Amygdala (tissue), 56 donors: ENCODE data around the gene LOXL1.
A peak's percentile ranks its signal among the peaks of the same experiment; 100 is the strongest.
"Not testable (repeated sequence)": the region's sequence is repeated elsewhere in the genome, so short reads cannot be mapped to it uniquely, and the experiment has no call there.

Experiments used
- DNase-seq, 56 donors: peaks; one replicate each; lab custom pipeline; 2025; lab: John Stamatoyannopoulos, UW

The LOXL1 gene

DNA sequence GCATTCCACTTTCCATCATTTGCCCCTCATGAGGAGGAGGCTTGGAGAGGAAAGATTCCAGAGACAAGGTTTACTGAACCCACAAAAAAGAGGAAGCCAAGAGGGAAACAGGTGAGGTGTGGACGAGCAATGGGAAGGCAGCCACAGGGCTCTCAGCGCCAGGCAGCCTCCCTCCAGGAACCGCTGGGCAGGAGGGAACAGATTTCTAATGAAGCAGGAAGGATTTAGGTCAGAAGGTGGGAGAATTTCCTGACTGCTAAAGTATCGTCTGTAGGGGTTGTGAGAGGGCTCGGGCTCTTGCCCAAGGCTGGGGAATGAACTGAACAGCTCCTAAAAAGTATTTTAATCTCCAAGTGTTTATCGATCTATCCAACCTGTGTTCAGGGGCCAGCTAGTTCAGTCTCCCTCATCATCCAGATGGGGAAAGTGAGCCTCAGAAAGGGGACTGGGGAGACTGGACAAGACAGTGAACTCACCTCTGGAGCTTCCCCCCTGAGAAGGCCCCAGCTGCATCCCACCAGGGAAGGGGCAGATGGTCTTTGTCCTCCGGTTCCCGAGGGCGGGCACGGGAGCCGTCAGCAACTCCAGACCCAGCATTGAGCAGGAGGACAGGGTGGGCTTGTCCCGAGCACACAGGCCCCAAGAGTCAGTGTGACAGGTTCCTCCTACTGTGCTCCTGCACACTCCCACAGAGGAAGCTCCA lies 10.5 kb downstream of the LOXL1 start:
- DNase-seq: no peak

DNA sequence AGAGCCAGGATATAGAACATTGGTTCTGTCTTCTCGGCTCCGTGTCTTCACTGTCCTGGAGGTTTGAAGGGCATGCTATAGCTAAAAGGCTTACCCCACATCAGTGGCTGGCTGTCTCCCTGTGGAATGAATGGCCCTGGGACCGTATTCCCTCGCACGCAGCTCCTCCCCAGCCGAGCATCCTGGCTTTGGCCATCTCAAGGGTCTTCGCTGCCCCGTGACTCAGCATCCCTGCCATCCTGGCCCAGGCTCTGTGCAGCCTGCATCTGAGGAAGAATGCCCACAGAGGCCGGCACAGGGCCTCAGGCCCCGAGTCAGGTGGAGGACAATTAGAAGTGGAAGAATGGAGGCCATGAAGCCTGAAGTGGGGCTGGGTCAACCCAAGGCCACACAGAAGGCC lies 11.0 kb downstream of the LOXL1 start:
- no peak for DNase-seq

DNA sequence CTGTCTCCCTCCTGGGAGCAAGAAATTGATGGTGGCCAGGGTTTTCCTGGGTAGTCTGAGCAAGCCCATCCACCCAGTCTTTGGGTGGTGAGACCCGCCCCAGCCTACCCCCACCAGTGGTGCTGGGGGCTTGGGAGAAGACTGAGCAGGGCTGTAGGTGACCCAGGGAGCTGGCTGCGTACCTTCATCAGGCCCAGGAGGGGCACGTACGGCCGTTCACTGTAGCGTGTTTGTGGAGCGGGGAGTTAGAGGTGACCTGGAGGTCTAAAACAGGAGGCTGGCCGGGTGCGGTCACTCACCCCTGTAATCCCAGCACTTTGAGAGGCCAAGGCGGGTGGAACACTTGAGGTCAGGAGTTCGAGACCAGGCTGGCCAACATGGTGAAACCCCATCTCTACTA lies 11.5 kb downstream of the LOXL1 start:
- no peak for DNase-seq

DNA sequence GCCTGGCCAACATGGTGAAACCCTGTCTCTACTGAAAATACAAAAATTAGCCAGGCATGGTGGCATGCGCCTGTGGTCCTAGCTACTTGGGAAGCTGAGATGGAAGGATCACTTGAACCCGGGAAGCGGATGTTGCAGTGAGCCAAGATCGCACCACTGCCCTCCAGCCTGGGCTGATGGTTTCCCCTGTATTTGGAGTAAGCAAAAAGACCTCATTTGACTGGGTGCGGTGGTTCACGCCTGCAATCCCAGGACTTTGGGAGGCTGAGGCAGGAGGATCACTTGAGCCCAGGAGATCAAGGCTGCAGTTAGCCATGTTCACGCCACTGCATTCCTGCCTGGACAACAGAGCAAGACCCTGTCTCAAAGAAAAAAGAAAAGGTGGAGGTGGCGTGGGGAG lies 12.3 kb downstream of the LOXL1 start:
- DNase-seq: not testable (repeated sequence)

DNA sequence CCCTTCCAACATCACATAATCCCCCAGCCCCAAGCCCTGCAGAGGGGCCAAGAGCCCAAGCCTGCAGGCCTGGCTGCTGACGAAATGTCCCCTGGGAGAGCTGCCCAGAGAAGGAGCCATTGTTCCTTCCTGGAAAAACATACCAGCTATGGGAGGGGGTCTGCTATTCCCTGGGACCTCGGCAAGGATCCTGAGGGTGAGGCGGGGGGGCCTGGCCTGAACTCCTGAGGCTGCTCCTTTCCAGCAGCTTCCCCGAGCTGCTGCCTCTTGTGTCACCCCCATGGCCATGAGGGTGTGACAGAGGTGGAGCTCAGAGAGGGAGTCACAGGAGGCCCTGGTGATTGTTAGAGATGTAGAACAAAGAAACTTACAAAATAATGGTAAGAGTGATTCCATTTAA lies 12.9 kb downstream of the LOXL1 start:
- peak in 6 of 56 donors; percentile 12 to 51 (median 32) for DNase-seq

DNA sequence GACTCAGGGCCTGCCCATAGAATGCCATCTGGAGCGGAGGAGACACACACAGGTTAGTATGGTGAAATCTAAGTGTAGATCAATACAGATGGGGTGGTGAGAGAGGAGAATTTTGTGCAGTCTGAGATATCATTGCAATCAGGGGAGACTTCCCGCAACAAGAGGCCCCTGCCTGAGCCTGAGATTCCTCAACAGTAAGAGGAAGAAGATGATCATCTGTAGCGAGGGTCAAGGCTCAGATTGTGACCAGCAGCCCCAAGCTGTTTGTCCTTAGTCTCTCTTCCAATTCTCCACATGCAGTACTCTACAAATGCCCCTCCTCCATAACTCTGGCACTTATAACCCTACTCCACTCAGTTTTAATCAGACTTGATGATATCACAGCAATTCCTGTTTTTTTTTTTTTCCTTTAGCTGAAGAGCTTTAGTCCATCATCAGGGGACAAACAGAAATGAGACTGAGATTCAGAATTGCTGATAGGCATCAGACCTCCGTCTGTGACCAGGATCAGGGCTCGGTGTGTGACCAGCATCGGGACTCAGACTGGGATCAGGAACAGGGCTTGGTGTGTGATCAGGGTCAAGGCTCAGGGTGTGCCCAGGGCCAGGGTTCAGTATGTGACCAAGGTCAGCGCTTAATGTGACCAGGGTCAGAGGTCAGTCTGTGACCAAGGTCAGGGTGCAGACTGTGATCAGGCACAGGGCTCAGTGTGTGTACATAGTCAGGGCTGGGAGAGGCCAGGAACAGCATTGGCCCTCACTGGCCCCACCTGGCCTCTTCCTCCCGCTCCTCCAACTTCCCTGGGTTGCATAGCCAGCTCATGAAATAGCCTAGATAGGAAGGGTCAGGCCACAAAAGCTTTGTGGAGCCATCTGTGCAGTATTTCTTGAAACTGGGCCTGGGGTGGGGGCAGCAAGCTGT lies 14.1 kb downstream of the LOXL1 start:
- DNase-seq: no peak

DNA sequence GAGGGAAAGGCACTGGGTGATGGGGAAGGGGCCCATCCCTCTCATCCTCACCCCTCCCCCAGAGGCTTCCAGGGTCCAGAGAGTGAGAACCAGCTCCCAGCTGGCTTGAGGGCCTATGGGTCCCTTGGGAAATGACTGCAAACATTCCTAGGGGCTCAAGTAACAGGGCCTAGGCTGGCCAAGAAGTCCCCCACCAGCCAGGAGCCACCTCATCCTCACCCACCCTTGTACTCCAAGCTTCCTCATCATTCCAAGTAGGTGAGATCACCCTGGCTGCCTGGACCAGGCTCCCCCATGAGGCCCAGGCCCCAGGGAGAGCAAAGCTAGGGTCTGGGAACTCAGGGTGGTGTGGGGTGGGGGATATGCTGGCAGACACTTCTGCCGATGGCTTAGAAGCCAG lies 14.8 kb downstream of the LOXL1 start:
- DNase-seq: no peak

DNA sequence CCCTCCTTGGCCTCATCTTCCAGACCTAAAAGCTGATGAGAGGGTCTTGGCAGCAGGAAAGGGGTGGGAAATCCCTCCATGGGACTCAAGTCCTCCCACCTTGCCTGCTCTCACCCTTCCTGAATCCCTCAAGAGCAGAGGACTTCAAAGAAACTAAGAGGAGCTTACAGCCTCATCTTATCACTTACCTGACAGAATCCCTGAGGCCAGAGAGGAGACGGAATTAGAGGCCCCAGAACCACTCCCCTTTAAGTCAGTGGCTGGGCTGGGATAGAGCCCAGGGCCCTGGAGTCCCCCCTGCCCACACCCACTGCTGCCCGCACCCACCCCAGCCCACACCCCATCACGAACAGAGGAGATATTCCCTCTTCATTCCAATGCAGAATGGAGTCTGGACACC lies 15.2 kb downstream of the LOXL1 start:
- DNase-seq: no peak

DNA sequence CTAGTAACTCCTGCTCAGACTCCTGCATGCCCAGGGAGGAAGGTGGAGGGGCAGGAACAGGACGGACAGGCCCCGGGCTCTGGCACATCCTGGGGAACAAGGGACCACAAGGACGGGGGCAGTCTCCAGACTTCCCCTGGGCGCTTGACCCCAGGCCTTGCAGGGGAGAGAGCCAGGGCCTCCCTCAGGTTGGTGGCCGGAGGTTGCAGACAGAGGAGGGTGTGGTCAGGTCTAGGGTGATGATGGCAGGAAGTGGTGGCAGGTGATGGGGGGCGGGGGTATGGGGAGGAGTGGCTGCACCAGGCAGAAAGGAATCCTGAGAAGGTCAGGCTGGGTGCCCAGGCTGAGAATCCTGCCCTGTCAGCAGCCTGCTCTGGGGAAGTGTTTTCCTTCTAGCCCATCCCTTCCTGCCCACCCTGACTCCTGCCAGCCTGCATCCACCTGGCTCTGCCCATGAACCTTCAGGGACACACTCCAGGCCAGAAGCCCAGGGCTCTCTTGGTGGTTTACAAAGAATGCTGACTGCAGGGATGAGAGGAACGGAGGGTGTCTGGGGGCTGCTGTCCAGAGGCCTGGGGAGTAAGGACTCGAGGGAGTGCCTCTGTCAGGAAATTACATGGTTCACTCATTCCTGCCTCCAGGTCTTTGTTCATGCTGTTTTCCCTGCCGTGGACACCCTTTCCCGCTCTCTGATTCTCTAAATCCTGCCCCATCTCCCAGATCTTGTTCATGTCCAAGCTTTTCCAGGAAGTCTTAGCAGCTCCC lies 15.8 kb downstream of the LOXL1 start:
- DNase-seq: no peak

DNA sequence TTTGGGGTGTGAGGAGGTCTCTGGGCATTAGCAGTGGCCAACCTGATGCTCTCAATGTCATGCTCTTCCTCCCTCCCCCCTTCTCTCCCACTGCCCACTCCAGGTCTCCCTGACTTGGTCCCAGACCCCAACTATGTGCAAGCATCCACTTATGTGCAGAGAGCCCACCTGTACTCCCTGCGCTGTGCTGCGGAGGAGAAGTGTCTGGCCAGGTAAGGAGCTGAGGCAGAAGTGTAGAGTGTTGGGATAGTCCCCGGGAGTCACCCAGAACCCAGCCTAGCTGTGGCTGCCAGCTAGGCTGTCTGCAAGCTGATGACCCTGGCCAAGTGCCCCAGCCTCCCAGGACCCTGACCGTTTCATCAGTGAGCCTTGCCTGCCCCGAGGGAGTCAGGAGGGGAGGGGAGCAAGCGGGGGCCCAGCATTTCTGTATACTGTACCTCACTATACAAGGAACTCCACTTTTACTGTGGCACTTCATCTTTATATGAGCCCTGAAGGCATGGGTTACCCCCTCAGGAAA lies 16.5 kb downstream of the LOXL1 start:
- no peak for DNase-seq

DNA sequence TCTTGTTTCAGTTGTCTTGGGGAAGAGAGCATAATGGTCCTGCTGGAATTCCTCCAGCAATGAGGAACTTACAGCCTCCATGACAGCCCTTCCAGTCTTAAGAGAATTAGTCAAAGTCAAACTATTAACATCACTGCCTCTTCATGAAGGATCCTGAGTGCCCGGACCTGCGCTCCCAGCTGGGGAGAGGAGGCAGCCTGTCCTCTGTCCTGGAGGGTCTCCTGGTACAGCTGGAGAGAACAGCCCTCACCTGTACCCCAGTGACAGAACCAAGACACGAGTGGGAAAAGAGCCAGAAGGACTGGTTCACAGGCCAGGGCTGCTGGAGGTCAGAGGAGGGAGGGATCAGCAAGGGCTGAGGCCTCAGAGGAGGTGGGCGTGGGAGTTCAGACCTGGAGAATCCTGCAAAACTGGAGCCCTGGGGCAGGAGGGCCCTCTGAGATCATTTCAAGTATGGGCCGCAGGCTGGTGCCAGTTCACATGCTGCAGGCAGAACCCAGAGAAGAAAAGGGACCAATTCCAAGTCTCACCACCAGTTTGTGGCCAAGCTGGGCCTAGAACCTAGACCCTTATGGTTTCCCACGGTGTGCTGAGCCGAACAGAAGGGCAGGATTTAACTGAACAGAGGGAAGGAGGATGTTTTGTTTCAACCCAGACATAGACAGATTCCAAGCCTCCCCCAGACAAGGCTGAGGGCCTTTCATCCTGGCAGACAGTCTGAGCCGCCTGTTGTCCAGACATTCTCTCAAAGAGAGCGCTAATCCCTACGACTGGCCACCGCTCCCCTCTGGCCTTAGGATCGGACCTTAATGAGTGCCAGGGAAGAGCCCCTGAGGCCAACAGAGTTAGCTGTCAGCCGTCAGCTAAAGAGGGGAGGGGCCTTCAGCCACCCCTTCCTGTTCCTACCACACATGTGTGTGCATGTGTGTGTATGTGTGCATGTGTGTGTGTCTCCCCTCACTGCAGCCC lies 18.2 kb downstream of the LOXL1 start:
- DNase-seq: no peak

DNA sequence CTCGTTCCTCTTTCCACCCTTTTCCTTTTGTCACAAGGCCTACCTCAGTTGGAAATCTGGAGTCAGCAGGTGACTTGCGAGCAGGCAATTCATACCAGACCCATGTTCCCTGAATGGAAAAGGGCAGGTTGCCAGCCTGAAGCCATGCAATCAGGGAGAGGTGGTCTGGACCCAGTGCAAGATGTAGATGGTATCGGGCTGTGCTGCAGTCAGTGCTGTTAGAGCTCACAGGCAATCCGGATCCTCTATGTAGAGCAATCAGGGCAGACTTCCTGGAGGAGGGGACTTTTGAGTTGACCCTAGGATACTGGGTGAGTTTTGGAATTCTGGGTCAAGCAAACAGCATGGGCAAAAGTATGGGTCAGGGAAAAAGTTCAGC lies 18.9 kb downstream of the LOXL1 start:
- DNase-seq: no peak

DNA sequence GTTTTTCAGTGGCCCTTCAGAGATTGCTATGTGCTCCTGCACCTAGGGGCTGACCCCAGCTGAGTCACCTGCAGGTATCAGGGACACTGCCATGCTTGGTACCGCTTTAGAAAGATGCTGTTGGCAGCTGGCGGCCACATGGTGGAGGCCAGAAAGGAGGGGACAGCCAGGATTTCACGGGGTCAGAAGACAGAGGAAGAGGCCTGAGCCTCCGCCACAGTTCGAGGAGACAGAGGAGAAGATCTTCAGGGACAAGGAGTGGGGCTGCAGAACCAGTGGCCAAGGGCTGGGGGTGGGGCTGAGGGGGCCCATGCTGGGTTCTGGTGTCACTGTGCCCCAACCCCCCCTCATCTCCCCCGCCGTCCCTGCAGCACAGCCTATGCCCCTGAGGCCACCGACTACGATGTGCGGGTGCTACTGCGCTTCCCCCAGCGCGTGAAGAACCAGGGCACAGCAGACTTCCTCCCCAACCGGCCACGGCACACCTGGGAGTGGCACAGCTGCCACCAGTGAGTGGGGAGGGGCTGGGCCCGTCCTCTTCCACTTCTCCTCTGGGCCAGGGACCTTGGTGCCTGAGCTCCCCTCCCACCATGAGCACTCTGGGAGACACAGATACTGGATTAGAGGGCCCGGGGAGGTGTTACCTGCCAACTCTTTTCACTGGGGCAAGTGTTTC lies 19.9 kb downstream of the LOXL1 start:
- no peak for DNase-seq

DNA sequence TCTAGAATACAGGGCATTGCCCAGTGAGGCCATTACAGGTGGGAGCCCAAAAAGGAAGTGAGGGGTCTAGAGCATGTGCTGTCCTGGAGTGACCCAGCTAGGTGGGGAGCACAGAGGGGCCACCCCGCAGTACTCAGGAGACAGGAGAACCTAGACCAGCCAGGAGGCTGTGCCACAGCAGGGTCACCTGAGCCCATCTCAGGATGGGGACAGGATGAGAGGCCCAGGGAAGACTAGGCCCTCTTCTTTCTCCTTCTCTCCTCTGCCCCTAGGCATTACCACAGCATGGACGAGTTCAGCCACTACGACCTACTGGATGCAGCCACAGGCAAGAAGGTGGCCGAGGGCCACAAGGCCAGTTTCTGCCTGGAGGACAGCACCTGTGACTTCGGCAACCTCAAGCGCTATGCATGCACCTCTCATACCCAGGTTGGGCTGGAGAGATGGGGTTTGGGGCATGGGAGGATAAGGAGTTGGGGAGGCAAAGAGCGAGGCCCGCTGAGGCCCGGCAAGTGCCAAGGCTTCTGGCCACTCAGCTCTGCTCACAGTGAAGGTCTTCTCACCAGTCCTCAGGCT lies 20.6 kb downstream of the LOXL1 start:
- no peak for DNase-seq

DNA sequence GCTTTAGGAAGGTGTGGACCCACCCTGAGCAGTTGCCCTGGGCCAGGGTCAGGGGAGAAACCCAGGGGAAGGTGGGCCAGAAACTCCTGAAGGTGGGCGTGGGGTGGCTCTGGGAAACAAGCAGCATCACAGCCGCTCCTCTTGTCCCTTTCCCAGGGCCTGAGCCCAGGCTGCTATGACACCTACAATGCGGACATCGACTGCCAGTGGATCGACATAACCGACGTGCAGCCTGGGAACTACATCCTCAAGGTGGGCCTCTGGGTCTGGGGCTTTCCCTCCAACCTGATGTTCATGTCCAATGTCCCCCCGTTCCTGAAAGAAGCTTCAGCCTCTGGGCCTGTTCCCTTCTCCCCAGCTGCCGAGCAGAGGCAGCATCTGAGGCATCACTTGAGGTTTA lies 21.4 kb downstream of the LOXL1 start:
- no peak for DNase-seq

DNA sequence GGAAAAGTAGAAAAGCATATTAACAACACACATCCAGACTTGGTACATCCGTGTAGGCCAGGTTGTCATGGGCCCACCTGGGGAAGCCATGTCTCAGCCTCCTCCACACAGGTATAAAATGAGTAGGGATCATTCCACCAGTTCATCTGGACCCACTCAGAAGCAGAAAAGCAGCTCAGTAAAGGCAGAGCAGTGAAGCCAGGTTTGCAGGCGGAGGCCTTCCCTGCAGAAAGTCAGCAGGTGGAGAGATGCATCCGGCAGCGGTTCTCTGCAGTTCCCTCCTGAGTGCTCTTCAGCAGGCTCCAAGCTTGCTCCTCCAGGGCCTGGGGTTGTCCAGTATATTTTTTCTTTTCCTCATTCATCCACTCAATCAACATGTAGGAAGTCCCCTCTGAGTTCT lies 22.1 kb downstream of the LOXL1 start:
- DNase-seq: no peak

DNA sequence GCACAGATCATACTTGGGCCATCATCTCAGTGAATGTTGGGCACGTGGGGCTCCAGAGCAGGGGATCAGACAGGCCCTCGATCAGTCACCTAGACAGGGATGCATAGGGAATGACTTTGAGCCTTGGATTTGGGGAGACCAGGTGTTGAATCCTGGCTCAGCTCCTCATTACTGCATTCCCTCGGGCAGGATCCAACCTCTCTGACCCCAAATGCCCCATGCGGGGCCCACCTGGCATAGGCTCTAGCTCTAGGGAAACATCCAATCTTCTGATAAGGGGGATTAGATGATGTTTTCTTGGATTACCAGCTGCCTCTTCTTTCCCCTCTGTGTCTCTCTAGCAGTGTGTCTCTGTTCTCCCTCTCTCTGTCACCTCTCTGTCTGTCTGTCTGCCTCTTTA lies 22.7 kb downstream of the LOXL1 start:
- DNase-seq: no peak

DNA sequence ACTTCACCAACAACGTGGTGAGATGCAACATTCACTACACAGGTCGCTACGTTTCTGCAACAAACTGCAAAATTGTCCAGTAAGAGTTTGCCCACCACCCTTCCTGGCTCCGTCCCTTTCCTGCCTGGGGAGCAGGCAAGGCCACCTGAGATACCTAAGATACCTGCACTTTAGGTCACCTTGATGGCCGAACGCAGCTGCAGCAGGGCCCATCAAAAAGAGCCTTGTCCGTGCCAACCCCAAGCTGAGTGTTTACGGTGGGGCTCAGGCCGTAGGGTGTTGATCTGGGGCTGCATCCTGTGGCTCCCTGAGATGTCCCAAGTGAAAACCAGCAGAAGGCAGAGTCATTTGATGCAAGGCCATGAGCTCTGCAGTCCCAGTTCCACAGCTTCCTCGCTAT lies 23.2 kb downstream of the LOXL1 start:
- no peak for DNase-seq

DNA sequence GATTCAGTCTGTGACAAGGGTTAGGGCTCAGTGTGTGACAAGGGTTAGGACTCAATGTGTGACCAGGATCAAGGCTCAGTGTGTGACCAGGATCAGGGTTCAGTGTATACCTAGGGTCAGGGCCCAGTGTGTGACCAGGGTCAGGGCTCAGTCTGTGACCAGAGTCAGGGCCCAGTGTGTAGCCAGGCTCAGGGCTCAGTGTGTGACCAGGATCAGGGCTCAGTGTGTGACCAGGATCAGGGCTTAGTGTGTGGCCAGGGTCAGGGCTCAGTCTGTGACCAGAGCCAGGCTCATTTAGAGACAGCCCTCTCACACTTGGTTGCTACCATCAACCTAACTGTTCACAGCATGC lies 24.2 kb downstream of the LOXL1 start:
- no peak for DNase-seq
